HG03045 (cell line): ENCODE results near the gene SYNE4.

Experiments used
- ATAC-seq: cut with Tn5 transposase; IDR thresholded peaks from one replicate; pipeline ENCODE4 v1.9.1; 2021; ENCODE audit warnings: mild to moderate bottlenecking, moderate library complexity; ENCODE audit not compliant: unreplicated experiment

SYNE4 gene

GRCh38 chr19:36026091-36026876 lies 17.7 kb upstream of the SYNE4 start:
- ATAC-seq, result no peak

- ATAC-seq, result no peak
These were observed 16.9 kb upstream of the SYNE4 start for GRCh38 chr19:36025541-36025940.

GRCh38 chr19:36023432-36023831 lies 14.8 kb upstream of the SYNE4 start:
- no peak for ATAC-seq

GRCh38 chr19:36019061-36019670 lies 10.6 kb upstream of the SYNE4 start:
- no peak for ATAC-seq

GRCh38 chr19:36014012-36014924 lies 5.7 kb upstream of the SYNE4 start, which contains the start of gene ALKBH6:
ALKBH6 (minus strand) TSS chr19:36014213; CDS start chr19:36013397, 816 bp downstream.
- peak; percentile 97 for ATAC-seq

DNA sequence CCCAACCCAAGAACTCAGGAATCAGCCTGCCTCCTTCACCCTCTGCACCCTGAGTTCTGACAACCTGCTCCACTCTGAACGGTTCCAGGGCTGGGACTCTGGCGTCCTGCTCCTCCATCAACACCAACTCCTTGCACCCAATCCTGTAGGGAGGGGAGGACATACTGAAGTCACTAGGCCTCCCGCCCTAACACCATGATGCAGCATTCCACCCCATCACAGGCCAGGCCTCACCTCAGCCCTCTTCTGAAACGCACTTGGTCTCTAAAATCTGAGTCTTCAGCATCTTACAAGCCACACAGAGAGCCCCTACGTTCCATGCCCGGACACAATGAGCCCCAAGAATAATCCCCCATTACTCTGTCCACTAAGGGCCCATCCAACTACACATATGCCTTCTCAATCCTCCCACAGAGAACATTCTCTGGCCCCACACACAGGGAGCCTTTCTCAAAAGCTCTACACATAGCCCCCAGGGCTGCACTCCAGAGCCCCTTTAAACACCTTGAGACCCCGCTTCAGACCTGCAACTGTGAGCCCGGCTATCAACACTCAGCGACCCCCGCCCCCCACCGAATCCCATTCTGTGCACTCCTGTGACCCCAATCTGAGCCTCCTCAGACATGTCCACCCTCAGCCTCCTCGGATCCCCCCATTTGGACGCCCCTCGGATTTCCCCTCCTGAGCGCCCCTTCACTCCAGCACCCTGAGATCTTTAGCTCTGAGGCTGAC lies 4.8 kb upstream of the SYNE4 start:
- no peak for ATAC-seq

GRCh38 chr19:36010402-36010801 lies 1.8 kb upstream of the SYNE4 start:
- no peak for ATAC-seq

- no peak for ATAC-seq
These were observed 1.2 kb upstream of the SYNE4 start for GRCh38 chr19:36009633-36010379.

DNA sequence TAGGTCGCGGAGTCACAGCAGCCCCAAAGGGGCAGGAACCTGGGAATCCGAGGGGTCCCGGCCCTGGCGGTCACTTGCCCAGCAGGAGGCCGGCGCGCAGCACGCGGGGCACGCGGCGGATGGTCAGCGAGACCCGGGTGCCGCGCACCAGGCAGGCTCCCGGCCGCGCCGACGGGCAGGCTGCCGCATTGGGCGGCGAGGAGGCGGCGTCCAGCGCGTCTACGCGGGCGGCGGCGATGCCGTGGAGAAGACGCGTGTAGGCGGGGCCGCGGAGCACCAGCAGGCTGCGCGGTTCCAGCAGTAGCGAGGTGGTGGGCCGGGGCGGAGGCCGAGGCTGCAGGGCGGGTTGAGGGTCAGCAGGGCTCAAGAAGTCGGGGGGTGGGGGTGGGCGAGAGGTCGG lies 607 bp upstream of the SYNE4 start:
- ATAC-seq, result no peak

DNA sequence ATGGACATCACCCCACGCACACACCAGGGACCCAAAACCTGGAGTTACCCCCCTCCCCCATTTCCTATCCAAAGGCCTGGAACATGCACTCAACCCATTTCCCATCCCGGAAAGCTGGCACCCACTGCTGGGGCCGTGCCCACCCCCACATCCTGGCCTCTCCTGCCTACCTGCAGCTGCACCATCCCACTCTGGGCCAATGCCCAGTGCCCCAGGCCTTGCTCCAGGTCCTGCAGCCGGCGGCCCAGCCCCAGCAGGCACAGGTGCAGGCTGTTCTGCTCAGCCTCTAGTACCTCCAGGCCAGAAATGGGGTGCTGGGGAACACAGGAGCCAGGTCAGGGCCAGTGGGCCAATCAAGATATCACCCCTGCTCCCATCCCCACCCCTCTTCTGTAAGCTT lies 1.7 kb downstream of the SYNE4 start:
- ATAC-seq, result no peak

- ATAC-seq, result no peak
These were observed 5.3 kb downstream of the SYNE4 start for GRCh38 chr19:36003284-36003683.

GRCh38 chr19:36001605-36002004 lies 7.0 kb downstream of the SYNE4 start:
- ATAC-seq, result no peak

GRCh38 chr19:35996777-35997176 lies 11.8 kb downstream of the SYNE4 start:
- no peak for ATAC-seq

- ATAC-seq, result peak; percentile 78
These were observed 13.3 kb downstream of the SYNE4 start, which contains the start of gene SDHAF1 for GRCh38 chr19:35995048-35995993. SDHAF1 (plus strand) TSS chr19:35995188; CDS start chr19:35995275, 87 bp downstream.

GRCh38 chr19:35993923-35994598 lies 14.6 kb downstream of the SYNE4 start:
- ATAC-seq, result no peak

DNA sequence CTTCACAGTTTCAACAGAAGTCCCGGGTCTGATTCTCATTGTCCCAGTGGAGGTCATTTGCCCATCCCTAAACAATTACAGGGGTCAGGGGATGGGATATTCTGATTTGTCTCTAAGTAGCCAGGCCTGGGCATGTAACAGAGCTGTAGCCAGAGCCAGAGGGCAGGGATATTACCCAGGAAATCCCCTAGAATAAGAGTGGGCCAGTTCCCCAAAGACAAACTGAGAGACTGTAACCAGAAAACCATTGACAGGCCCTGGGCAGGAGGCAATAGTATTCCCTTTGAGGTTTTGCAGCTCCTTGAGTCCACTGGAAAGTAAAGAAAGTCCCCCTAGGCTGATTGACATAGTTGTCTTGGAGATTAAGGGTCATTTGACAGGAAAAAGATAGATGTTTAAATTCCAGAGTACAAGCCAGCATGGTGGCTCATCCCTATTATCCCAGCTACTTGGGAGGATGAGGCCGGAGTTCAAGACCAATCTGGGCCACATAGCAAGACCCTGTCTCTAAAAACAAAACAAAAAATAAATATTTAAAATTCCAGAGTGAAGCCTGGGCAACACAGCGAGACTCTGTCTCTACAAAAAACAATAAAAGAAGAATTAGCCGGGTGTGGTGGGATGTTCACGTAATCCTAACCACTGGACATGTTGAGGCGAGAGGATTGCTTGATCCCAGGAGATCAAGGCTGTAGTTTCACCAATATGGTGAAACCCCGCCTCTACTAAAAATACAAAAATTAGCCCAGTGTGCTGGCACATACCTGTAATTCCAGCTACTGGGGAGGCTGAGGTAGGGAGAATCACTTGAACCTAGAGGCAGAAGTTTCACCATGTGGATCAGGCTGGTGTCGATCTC lies 15.5 kb downstream of the SYNE4 start:
- no peak for ATAC-seq

DNA sequence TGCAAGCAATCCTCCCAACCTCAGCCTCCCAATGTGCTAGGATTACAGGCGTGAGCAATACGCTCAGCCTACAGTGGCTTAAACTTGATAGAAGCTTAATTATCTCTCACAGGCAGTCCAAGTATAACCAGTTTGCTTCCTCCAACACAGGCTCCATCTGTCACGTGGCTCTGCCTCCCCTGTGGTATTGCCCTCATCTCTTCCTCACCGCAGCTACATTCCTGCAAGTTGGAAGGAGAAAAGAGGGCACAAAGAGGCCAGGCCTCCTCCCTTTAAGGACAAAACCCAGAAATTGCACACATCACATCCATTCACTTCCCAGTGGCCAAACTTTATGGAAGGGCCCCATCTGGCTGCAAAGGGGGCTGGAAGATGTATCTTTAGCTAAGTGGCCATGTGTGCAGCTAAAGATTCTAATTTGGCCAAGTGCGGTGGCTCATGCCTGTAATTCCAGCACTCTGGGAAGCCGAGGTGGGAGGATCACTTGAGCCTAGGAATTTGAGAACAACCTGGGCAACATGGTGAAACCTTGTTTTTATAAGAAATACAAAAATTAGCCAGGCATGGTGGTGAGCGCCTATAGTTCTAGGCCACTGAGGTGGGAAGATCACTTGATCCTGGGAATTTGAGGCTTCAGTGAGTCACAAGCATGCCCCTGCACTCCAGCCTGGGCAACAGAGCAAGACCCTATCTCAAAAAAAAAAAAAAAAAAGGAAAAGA lies 16.7 kb downstream of the SYNE4 start:
- ATAC-seq, result no peak
